GM18505 (cell line): ENCODE measurements around the gene PHF14.

ENCODE experiments used
- ATAC-seq: cut with Tn5 transposase; IDR thresholded peaks from one replicate; pipeline ENCODE4 v1.9.1; 2021; ENCODE audit not compliant: unreplicated experiment
- POLR2A ChIP-seq: IDR thresholded peaks from 4 replicates; pipeline ENCODE4 v1.6.1; 2011; ENCODE audit warnings: borderline replicate concordance; ENCODE audit not compliant: insufficient read depth, insufficient read length; ENCODE audit errors: extremely low read depth

Gene PHF14

DNA sequence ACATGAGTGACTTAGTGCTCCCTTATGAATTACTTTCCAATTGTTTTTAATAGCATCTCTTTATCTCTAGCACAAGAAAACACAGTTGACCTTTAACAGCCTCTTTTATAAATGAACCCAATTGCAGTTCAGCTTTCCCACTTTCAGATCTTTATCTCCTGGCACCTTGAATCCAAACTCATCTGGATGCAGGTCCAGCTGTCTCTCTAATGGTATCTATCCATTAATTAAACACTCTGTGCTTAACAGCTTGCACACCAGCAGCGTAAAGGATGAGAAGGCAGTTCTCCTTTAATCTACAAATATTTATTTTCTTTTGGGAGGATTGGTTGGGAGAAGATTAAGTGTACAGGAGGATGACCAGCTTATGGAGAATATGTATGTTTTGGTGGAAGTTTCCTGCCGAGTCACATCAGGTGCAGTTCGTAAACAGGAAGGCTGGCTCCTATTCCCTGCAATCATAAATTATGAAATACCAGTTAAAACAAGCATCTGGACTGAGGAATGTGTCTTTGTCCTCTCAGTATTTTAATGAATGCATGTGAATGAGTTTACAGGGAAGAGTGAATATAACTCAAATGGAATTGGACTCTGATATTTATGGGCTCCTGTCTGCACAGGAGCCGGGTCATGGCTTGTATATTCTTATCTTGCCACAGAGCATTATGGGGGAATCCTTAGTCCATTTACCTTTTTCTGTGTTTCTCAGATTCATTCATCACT is 232.7 kb downstream of the PHF14 start:
- no peak for ATAC-seq
- TF ChIP-seq POLR2A: no peak

DNA sequence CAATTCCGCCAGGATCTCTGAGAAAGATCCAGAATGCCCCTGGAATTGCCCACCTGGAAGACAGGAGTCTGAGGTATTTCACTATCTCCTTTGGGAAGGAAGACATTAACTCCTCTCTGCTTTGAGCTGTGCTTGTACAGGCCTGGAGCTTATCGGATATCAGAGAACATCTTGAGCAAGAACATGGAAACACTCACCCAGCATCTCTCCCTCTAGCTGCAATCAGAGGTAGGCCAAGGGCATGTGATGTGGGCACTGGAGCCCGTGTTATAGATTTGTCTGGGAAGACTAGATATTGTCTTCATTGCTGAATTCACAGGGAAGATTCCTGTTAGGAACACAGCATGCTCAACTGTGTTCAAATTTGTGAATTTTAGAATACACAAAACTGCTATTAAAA is 233.9 kb downstream of the PHF14 start:
- ATAC-seq: no peak

DNA sequence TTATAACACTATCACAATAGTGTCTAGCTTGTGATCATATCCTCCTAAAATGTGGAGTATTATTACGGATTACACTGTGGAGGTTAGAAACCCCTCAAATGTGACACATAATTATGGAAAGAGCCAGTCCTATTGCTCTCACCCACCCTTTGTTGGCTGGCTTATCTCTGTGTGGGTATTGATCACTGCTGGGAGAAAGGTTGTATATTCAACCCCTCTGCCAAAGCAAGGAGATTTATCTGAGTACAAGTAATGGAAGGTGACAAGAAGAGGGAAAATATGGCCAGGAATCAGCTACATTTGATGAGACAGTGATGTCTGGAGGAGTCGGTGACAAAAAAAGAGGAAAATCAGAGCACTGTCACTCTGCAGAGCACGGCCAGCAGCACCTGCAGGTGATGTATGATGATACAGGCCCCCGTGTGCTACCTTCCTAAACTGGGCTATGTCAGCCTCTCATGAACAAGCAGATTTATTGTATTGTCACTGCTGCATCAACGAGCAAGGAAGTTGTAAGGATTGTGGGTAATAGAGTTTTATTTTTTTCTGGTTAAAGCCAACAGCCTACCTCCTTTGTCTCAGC is 235.3 kb downstream of the PHF14 start:
- no peak for ATAC-seq
- TF ChIP-seq POLR2A: no peak

More for the DNA sequence above, 233.9 kb downstream of the PHF14 start:
- no peak for TF ChIP-seq POLR2A

DNA sequence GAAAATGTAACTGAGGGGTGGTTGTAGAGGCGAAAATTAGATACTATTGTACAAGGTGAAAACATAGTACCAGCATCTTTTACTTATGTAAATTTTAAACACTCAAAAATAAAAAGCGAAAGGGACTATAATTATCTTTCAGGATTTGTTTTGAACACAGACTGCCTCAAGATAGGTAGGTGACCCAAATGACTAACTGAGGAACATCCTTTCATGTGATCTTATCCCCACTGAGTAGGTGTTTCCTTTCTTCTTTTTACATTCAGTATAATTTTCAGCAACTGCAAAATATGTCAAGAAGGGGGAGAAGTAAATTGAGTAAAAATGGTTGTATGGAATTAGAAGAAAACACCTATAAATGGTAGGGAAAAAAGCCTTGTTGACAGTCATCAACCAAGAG is 236.7 kb downstream of the PHF14 start:
- no peak for TF ChIP-seq POLR2A
- no peak for ATAC-seq

DNA sequence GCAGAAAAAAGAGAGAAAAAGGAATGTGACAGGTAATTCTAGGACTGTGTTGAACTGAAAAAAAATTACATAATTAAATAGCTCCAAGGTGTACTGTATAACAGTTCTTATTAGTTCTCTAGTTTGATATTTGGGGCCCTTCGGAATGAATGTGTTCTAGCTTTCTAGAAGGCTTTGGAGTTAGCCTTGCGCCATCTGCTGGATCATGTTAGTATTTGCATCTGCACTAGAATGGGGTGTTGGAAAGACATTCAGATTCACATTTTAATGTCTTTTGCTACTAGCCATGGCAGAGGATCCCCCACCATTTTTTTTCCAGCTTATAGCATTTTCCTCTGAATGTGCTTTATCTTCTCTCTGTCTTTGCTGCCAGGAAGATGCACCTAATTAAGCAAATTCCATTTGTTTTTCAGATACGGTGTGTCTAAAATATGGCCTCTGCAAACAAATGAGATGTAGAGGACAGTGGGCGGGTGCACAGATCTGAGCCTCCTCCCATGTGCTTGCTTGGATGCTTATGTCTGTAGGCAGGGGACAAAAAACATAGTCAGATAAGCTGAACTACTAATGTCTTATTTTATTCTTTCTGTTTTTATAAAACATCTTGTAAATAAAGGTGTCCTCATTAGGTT is 238.5 kb downstream of the PHF14 start:
- ATAC-seq: peak; percentile 82
- no peak for TF ChIP-seq POLR2A

DNA sequence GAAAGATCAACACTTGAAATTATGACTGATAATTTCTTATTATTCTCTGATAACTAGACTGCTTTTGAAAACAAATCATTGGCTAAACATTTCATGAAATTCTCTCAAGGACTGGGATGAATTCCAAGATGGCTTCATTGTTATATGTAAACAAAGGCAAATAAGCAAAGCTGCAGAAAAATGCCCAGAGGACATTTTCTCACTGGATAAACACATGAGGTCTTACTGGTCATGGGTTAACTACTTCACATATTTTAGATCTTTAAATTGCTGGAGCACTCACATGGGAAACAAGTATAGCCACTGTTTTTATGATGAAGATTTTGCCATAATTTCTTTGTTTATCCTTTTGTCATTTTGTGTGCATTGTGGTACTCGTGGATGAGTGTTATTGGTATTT is 239.1 kb downstream of the PHF14 start:
- no peak for TF ChIP-seq POLR2A
- no peak for ATAC-seq

DNA sequence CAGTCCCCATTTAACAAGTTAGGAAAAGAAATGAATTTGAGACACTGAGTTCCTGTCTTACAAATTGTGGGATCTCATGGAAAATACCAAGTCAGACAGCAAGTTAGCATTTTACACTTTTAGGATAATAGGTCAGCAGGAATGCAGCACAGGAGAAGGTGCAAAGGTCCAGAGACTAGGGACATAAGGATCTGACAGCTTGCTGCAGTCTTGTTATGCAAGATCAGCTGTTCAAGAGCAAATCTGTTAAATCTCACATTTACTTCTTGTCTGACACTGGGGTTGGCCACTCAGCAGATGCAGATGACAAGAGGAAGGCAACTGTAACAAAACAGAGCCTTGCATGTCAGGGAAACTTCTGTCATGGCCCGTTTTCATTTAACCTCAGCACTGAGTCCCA is 239.6 kb downstream of the PHF14 start:
- ATAC-seq: no peak
- no peak for TF ChIP-seq POLR2A

DNA sequence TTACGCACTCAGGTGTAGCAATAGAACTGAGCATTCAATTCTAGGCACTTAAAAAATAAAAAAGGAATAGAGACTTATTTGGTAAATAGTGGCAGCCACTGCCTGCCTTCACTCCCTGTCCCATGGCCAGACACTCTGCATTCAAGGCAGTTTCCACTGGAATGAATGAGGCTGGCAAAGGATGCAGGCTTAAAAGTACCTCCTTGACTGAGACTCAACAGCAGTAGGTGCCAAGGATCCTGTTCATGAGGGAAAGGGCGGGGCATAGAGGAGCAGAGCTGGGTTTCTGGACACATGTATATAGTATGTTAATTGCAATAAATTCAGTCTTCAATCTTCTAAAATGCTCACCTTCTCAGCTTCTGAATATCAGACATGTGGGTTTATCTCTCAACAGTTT is 242.6 kb downstream of the PHF14 start:
- TF ChIP-seq POLR2A: no peak
- ATAC-seq: no peak

DNA sequence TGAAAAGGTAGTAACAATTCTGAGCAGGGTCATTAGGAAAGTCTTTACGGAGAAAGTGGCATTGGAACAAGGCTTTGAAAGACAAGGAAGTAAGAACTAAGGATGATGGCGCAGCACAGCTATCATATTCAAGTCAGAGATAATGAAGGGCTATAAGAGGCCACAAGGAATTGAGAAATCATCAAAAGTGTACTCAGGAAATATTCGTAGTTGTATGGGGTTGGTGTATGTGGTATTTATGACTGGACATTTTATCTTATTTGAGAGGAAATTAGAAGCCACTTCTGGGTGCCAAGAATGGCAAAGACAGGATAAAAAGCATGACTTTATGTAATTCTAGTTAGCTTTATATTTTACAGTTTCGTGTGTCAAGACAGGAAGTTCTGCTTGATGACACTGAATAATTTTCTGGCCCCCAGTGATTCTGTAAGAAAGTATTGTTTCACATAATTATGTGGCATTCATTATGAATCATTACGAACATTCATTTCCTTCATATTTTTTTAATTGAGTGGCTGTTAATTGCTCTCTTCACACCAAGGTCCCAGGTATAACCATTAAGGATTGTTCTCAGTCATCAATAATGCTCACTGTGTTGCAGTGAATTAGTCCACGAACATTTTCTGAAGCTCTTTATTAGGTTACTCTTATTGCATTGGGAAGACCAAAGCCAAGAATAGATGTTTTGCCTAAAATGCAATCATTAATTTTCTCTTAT is 244.3 kb downstream of the PHF14 start:
- ATAC-seq: no peak
- TF ChIP-seq POLR2A: no peak
